KMS-11 (cell line): Measurements from ENCODE around the gene TXLNB.

Experiments used
- H2AFZ ChIP-seq: fragments of 200-600 bp; sonication (generic); 2 replicates; pipeline ENCODE4 v1.6.1; 2016; ENCODE audit warnings: antibody characterized with exemption, mixed run types, low read depth
- H3K27ac ChIP-seq: fragments of 200-600 bp; sonication (generic); 2 replicates; pipeline ENCODE4 v1.6.1; 2016; ENCODE audit warnings: mild to moderate bottlenecking, mixed run types
- H3K27me3 ChIP-seq: fragments of 200-600 bp; sonication (generic); 2 replicates; pipeline ENCODE4 v1.6.1; 2017; ENCODE audit warnings: mild to moderate bottlenecking, low read depth, mixed run types, moderate library complexity; ENCODE audit not compliant: insufficient read depth
- H3K36me3 ChIP-seq: fragments of 200-600 bp; sonication (generic); 2 replicates; pipeline ENCODE4 v1.6.1; 2017; ENCODE audit warnings: mild to moderate bottlenecking, mixed run types; ENCODE audit not compliant: insufficient read depth
- H3K4me1 ChIP-seq: fragments of 200-600 bp; sonication (generic); 2 replicates; pipeline ENCODE4 v1.6.1; 2016; ENCODE audit warnings: mild to moderate bottlenecking, low read depth, mixed run types; ENCODE audit not compliant: poor library complexity, severe bottlenecking
- H3K4me2 ChIP-seq: fragments of 200-600 bp; sonication (generic); 2 replicates; pipeline ENCODE4 v1.7.0; 2016; ENCODE audit warnings: mild to moderate bottlenecking, mixed run types
- H3K4me3 ChIP-seq: fragments of 200-600 bp; sonication (generic); IDR thresholded peaks from 2 replicates; pipeline ENCODE4 v1.6.1; 2017; ENCODE audit warnings: low read depth, low read length, mixed read lengths; ENCODE audit not compliant: insufficient read depth
- H3K79me2 ChIP-seq: fragments of 200-600 bp; sonication (generic); 2 replicates; pipeline ENCODE4 v1.6.1; 2016; ENCODE audit warnings: low read depth, mixed run types; ENCODE audit not compliant: insufficient read depth
- H3K9ac ChIP-seq: fragments of 200-600 bp; sonication (generic); 2 replicates; pipeline ENCODE4 v1.6.1; 2016; ENCODE audit warnings: mild to moderate bottlenecking, mixed run types
- H4K20me1 ChIP-seq: fragments of 200-600 bp; sonication (generic); 2 replicates; pipeline ENCODE4 v1.6.1; 2016; ENCODE audit warnings: mild to moderate bottlenecking, mixed run types; ENCODE audit not compliant: insufficient read depth
- TF ChIP-seq, protein P1 (sequence below): fragments of 200-600 bp; sonication (generic); conservative IDR thresholded peaks from 2 replicates; pipeline ENCODE4 v1.6.1; 2017; ENCODE audit warnings: low read depth, mild to moderate bottlenecking, antibody characterized with exemption, low read length, moderate library complexity, mixed read lengths

The TXLNB gene

GRCh38 chr6:139242457-139243240, 49.1 kb downstream of the TXLNB start:
- no peaks in the 10 kb centered on the region for H3K79me2 ChIP-seq
- no peaks in the 10 kb centered on the region for H3K27me3 ChIP-seq
- no peaks in the 10 kb centered on the region for H4K20me1 ChIP-seq
- H2AFZ ChIP-seq, result no peak overlapping the region
- H3K4me3 ChIP-seq, result no peak overlapping the region
- no peak overlapping the region for H3K4me2 ChIP-seq
- no peaks in the 10 kb centered on the region for H3K36me3 ChIP-seq
- no peak overlapping the region for H3K9ac ChIP-seq
- TF ChIP-seq, protein P1, sequence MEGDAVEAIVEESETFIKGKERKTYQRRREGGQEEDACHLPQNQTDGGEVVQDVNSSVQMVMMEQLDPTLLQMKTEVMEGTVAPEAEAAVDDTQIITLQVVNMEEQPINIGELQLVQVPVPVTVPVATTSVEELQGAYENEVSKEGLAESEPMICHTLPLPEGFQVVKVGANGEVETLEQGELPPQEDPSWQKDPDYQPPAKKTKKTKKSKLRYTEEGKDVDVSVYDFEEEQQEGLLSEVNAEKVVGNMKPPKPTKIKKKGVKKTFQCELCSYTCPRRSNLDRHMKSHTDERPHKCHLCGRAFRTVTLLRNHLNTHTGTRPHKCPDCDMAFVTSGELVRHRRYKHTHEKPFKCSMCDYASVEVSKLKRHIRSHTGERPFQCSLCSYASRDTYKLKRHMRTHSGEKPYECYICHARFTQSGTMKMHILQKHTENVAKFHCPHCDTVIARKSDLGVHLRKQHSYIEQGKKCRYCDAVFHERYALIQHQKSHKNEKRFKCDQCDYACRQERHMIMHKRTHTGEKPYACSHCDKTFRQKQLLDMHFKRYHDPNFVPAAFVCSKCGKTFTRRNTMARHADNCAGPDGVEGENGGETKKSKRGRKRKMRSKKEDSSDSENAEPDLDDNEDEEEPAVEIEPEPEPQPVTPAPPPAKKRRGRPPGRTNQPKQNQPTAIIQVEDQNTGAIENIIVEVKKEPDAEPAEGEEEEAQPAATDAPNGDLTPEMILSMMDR, result no peak
- no peak overlapping the region for H3K27ac ChIP-seq
- H3K4me1 ChIP-seq, result no peaks in the 10 kb centered on the region

GRCh38 chr6:139240161-139241010, 51.4 kb downstream of the TXLNB start:
- TF ChIP-seq, protein P1, result no peak

DNA sequence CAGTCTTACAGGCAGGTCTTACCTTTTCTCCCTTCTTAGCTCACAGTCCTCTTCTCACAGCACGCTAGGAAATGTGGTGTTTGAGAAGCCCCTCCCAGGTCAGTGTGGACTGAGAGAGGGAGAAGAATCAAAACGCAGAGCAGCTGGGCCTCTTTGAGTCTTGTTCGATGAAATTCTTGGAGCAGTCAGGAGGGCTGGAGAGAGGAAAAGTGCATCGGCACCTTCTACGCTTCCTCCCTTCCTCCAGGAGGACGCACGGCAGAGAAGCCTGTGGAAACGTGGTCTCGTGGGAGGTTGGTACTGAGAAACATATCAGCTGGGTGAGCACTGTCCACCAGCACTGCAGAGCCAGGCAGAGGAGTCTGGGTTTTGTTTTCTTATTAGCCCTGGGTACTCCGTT, 52.7 kb downstream of the TXLNB start:
- Histone ChIP-seq H3K9ac (no peak overlapping the region), H3K4me1 (no peaks in the 10 kb centered on the region), H4K20me1 (no peaks in the 10 kb centered on the region), H3K27ac (no peak overlapping the region), H3K79me2 (no peaks in the 10 kb centered on the region), H3K27me3 (no peaks in the 10 kb centered on the region), H3K36me3 (no peaks in the 10 kb centered on the region), H2AFZ (no peak overlapping the region), H3K4me2 (no peak overlapping the region), H3K4me3 (no peak overlapping the region)
- TF ChIP-seq, protein P1, result no peak

More at GRCh38 chr6:139240161-139241010, 51.4 kb downstream of the TXLNB start:
- Histone ChIP-seq H3K79me2 (no peaks in the 10 kb centered on the region), H3K4me1 (no peaks in the 10 kb centered on the region), H3K36me3 (no peaks in the 10 kb centered on the region), H3K27me3 (no peaks in the 10 kb centered on the region), H3K4me3 (no peak overlapping the region), H4K20me1 (no peaks in the 10 kb centered on the region), H3K27ac (no peak overlapping the region), H2AFZ (no peak overlapping the region), H3K4me2 (no peak overlapping the region), H3K9ac (no peak overlapping the region)

GRCh38 chr6:139236105-139236504, 55.7 kb downstream of the TXLNB start:
- H3K4me2 ChIP-seq, result no peak overlapping the region
- TF ChIP-seq, protein P1, result no peak
- H2AFZ ChIP-seq, result no peak overlapping the region
- peaks cover 2% of the 10 kb centered on the region for H3K4me1 ChIP-seq
- no peaks in the 10 kb centered on the region for H3K36me3 ChIP-seq
- no peak overlapping the region for H3K9ac ChIP-seq
- H3K4me3 ChIP-seq, result no peak overlapping the region
- no peaks in the 10 kb centered on the region for H4K20me1 ChIP-seq
- H3K27ac ChIP-seq, result no peak overlapping the region
- H3K79me2 ChIP-seq, result no peaks in the 10 kb centered on the region
- no peaks in the 10 kb centered on the region for H3K27me3 ChIP-seq
